GM19468 (cell line): ENCODE measurements around the gene ANKRD12.

Experiments used
- ATAC-seq: cut with Tn5 transposase; IDR thresholded peaks from one replicate; pipeline ENCODE4 v1.9.1; 2021; ENCODE audit warnings: mild to moderate bottlenecking, moderate library complexity, moderate number of reproducible peaks; ENCODE audit not compliant: unreplicated experiment; ENCODE audit errors: extremely low read depth

The ANKRD12 gene

GRCh38 chr18:9177466-9177865, 40.9 kb downstream of the ANKRD12 start:
- ATAC-seq = no peak

GRCh38 chr18:9178557-9178956, 42.0 kb downstream of the ANKRD12 start:
- no peak for ATAC-seq

GRCh38 chr18:9181275-9181674, 44.7 kb downstream of the ANKRD12 start:
- no peak for ATAC-seq

- ATAC-seq = no peak
Observed at GRCh38 chr18:9182852-9183399, 46.3 kb downstream of the ANKRD12 start.

- ATAC-seq = no peak
Observed at GRCh38 chr18:9184998-9185613, 48.5 kb downstream of the ANKRD12 start.

- no peak for ATAC-seq
Observed at GRCh38 chr18:9188359-9189231, 52.0 kb downstream of the ANKRD12 start.

- no peak for ATAC-seq
Observed at GRCh38 chr18:9189491-9189890, 52.9 kb downstream of the ANKRD12 start.

- ATAC-seq = no peak
Observed at GRCh38 chr18:9191658-9192256, 55.2 kb downstream of the ANKRD12 start.

- no peak for ATAC-seq
Observed at GRCh38 chr18:9193031-9193430, 56.5 kb downstream of the ANKRD12 start.

GRCh38 chr18:9196568-9196967, 60.0 kb downstream of the ANKRD12 start:
- ATAC-seq = no peak

- ATAC-seq = no peak
Observed at GRCh38 chr18:9199681-9200080, 63.1 kb downstream of the ANKRD12 start.

- ATAC-seq = no peak
Observed at GRCh38 chr18:9201224-9201623, 64.6 kb downstream of the ANKRD12 start.

- no peak for ATAC-seq
Observed at GRCh38 chr18:9204659-9205058, 68.1 kb downstream of the ANKRD12 start.

- no peak for ATAC-seq
Observed at GRCh38 chr18:9206421-9206820, 69.8 kb downstream of the ANKRD12 start.

GRCh38 chr18:9209279-9209678, 72.7 kb downstream of the ANKRD12 start:
- no peak for ATAC-seq

GRCh38 chr18:9210966-9211365, 74.4 kb downstream of the ANKRD12 start:
- no peak for ATAC-seq

- ATAC-seq = no peak
Observed at GRCh38 chr18:9211955-9212354, 75.4 kb downstream of the ANKRD12 start.

GRCh38 chr18:9215221-9215933, 78.8 kb downstream of the ANKRD12 start:
- ATAC-seq = no peak

- ATAC-seq = no peak
Observed at GRCh38 chr18:9216459-9216858, 79.9 kb downstream of the ANKRD12 start.

GRCh38 chr18:9217743-9218451, 81.3 kb downstream of the ANKRD12 start:
- ATAC-seq = no peak
